Muscle layer of colon (tissue), 2 donors: ENCODE measurements around the gene TTC38.

Experiments used
- H3K27ac ChIP-seq: one replicate; pipeline ENCODE4 v1.7.0; 2013; ENCODE audit warnings: low read depth, mild to moderate bottlenecking, low read length, moderate library complexity
- H3K27me3 ChIP-seq, 2 donors: one replicate each; pipeline ENCODE4 v1.7.0; 2013; ENCODE audit warnings: low read length in 2 of 2, mild to moderate bottlenecking in 2 of 2; ENCODE audit not compliant: insufficient read depth in 2 of 2, control insufficient read depth in 1 of 2
- H3K36me3 ChIP-seq: one replicate; pipeline ENCODE4 v1.7.0; 2013; ENCODE audit warnings: mild to moderate bottlenecking, low read length; ENCODE audit not compliant: insufficient read depth
- H3K4me1 ChIP-seq: one replicate; pipeline ENCODE4 v1.7.0; 2013; ENCODE audit warnings: mild to moderate bottlenecking, low read length; ENCODE audit not compliant: insufficient read depth
- H3K4me3 ChIP-seq, 2 donors: one replicate each; pipeline ENCODE4 v1.7.0; 2013; ENCODE audit warnings: low read length in 2 of 2, low read depth in 1 of 2, mild to moderate bottlenecking in 1 of 2, moderate library complexity in 1 of 2
- H3K9ac ChIP-seq: one replicate; pipeline ENCODE4 v1.7.0; 2013; ENCODE audit warnings: low read length
- H3K9me3 ChIP-seq: one replicate; pipeline ENCODE4 v1.7.0; 2013; ENCODE audit warnings: mild to moderate bottlenecking, low read length
- donor health status: abdominal sarcoma.
- donor health status: Adenocarcinoma of cecum.

TTC38 gene

GRCh38 chr22:46323162-46323561 is 55.4 kb downstream of the TTC38 start:
- no peaks in the 10 kb centered on the region for H3K4me1 ChIP-seq
- H3K9me3 ChIP-seq, result no peaks in the 10 kb centered on the region
- H3K27ac ChIP-seq, result no peak overlapping the region
- H3K4me3 ChIP-seq, result no peak overlapping the region
- H3K36me3 ChIP-seq, result no peaks in the 10 kb centered on the region
- H3K9ac ChIP-seq, result no peak overlapping the region
- H3K27me3 ChIP-seq, result no peaks in the 10 kb centered on the region

DNA sequence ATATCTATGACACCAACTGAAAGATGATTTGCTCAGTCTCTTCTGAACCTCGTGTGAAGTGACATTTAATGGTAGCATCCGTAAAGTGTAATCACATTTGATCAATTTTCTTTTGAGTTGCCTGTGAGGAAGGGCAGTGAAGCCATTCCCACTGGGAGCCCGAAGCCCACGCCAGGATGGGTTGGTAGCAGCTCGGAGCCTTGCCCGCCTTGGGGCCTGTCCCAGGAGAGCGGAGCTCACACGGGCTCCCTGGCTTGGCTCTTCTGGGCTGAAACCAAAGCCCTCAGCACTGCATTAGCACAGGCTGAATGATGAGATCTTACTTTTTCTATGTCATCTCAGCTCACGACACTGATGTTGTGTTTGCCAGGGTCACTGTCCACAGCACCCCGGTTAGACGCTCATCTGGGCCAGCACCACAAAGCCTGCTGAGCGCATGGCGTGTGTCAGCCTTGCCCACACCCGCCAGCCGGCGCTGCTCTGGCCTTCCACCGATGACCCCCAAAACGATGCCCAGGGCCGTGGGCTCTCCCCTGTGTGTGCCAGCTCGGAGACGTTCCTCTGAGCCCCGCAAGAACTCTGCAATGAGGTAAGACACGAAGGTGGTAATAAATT is 58.4 kb downstream of the TTC38 start:
- Histone ChIP-seq H3K9ac (no peak overlapping the region), H3K27ac (no peak overlapping the region), H3K27me3 (no peaks in the 10 kb centered on the region), H3K36me3 (no peaks in the 10 kb centered on the region), H3K4me1 (no peaks in the 10 kb centered on the region), H3K9me3 (no peaks in the 10 kb centered on the region), H3K4me3 (no peak overlapping the region)

GRCh38 chr22:46327691-46328465 is 60.1 kb downstream of the TTC38 start:
- Histone ChIP-seq H3K27ac (no peak overlapping the region), H3K4me1 (no peaks in the 10 kb centered on the region), H3K4me3 (no peak overlapping the region), H3K27me3 (no peaks in the 10 kb centered on the region), H3K9me3 (no peaks in the 10 kb centered on the region), H3K9ac (no peak overlapping the region), H3K36me3 (no peaks in the 10 kb centered on the region)

DNA sequence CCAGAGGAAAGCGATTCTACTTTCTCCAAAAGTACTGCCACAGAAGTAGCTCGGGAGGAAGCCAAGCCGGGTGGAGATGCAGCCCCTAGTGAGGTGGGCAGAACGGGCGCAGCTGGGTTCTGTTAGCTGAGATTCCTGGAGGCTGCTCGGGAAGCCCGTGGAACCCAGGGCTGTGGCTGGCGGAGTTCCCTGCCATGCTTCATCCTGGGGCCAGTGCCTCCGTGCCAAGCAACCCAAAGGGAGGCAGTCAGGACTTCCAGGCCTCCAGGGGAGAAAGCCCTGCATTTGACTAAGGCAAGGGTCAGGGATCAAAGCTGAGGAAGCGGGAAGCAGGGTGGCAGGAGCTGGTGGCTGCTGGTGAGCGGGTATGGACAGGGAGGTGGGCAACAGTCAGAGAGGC is 61.0 kb downstream of the TTC38 start:
- H3K9me3 ChIP-seq, result no peaks in the 10 kb centered on the region

GRCh38 chr22:46329616-46330015 is 61.8 kb downstream of the TTC38 start:
- H3K27ac ChIP-seq, result no peak overlapping the region
- no peaks in the 10 kb centered on the region for H3K4me1 ChIP-seq
- H3K4me3 ChIP-seq, result no peak overlapping the region
- no peaks in the 10 kb centered on the region for H3K9me3 ChIP-seq
- H3K9ac ChIP-seq, result no peak overlapping the region
- no peaks in the 10 kb centered on the region for H3K27me3 ChIP-seq
- no peaks in the 10 kb centered on the region for H3K36me3 ChIP-seq

More for the DNA sequence above, 61.0 kb downstream of the TTC38 start:
- no peak overlapping the region for H3K27ac ChIP-seq
- no peaks in the 10 kb centered on the region for H3K4me1 ChIP-seq
- H3K4me3 ChIP-seq, result no peak overlapping the region
- no peaks in the 10 kb centered on the region for H3K27me3 ChIP-seq
- no peak overlapping the region for H3K9ac ChIP-seq
- no peaks in the 10 kb centered on the region for H3K36me3 ChIP-seq

DNA sequence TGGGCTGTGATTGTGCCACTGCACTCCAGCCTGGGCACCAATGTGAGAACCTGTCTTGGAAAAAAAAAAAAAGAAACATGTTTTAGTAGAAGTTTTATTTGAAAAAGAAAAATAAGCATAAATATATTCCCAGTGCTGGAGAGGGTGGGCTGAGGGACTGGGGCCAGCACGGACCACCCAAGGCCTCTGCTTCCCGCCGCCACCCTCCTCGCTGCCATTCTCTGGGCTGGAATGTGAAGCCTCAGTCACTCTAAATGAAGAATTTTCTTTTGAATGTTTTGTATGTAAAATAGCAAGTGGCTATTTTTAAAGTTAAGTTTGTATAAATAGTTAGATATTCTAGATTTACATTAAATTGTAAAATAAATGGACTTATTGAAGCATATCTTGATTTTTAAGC is 62.6 kb downstream of the TTC38 start:
- no peaks in the 10 kb centered on the region for H3K36me3 ChIP-seq
- H3K4me3 ChIP-seq, result no peak overlapping the region
- no peak overlapping the region for H3K27ac ChIP-seq
- no peaks in the 10 kb centered on the region for H3K27me3 ChIP-seq
- H3K9me3 ChIP-seq, result no peaks in the 10 kb centered on the region
- H3K4me1 ChIP-seq, result no peaks in the 10 kb centered on the region
- no peak overlapping the region for H3K9ac ChIP-seq

DNA sequence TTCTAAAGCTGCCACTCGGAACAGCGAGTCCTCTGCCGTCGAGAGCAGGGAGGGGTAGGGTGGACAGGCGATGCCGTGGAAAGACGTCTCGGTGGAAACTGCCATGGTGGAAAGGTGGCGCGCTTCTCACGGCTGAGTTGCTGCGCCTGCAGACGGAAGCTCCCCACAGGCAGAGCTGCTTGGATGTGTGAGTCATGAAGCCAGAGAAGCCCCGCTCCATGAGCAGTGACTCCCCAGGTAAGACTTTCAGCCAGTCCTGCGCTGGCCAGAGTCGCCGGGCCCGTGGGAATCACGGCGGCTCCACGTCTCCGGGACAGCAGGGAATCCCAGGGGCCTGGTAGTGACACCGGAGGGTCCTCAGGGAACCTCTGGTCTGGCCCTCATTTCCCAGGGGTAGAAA is 63.7 kb downstream of the TTC38 start:
- Histone ChIP-seq H3K9me3 (no peaks in the 10 kb centered on the region), H3K9ac (no peak overlapping the region), H3K36me3 (no peaks in the 10 kb centered on the region)

GRCh38 chr22:46335201-46336118 is 67.7 kb downstream of the TTC38 start, which contains the start of gene TRMU:
Gene TRMU, plus strand, starts transcription at chr22:46335714. Its CDS starts 51 bp downstream, at chr22:46335765.
- peak within 1 kb of the TSS; percentile 95 to 97 for H3K4me3 ChIP-seq
- H3K36me3 ChIP-seq, result peaks cover 23% of the 10 kb centered on the region
- peak within 1 kb of the TSS; percentile 55 for H3K9ac ChIP-seq
- H3K27ac ChIP-seq, result peak within 1 kb of the TSS; percentile 82
- H3K4me1 ChIP-seq, result peaks cover 13% of the 10 kb centered on the region
- H3K27me3 ChIP-seq, result no peaks in the 10 kb centered on the region
- H3K9me3 ChIP-seq, result no peaks in the 10 kb centered on the region

More for the DNA sequence above, 63.7 kb downstream of the TTC38 start:
- Histone ChIP-seq H3K4me3 (no peak overlapping the region), H3K27ac (no peak overlapping the region), H3K4me1 (peaks cover 3% of the 10 kb centered on the region), H3K27me3 (no peaks in the 10 kb centered on the region)

GRCh38 chr22:46336119-46337078 is 68.6 kb downstream of the TTC38 start:
- H3K4me1 ChIP-seq, result peaks cover 13% of the 10 kb centered on the region
- H3K4me3 ChIP-seq, result peak overlapping the region; percentile 95 to 97
- no peaks in the 10 kb centered on the region for H3K9me3 ChIP-seq
- H3K27ac ChIP-seq, result peak overlapping the region; percentile 82
- H3K9ac ChIP-seq, result peak overlapping the region; percentile 55
- no peaks in the 10 kb centered on the region for H3K27me3 ChIP-seq
- H3K36me3 ChIP-seq, result peaks cover 30% of the 10 kb centered on the region

DNA sequence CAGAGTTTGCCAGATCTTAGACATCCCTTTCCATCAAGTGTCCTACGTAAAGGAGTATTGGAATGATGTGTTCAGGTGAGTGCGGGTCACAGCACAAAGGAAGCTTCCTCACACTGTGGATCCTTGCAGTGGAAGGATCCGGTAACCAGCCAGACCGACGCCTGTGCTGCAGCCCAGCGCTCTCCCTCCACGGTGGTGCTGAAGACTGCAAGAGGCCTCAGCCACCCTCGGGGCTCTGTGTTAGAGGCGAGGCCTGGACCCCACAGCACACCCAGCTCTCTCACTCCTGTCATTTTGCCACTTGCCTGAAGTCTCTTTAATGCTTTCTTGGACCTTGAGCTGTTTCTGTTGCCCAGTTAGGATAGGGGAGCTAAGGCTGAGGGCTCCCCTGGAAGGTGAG is 70.1 kb downstream of the TTC38 start:
- no peaks in the 10 kb centered on the region for H3K27me3 ChIP-seq
- H3K4me1 ChIP-seq, result peaks cover 13% of the 10 kb centered on the region
- no peak overlapping the region for H3K4me3 ChIP-seq
- no peak overlapping the region for H3K9ac ChIP-seq
- peaks cover 31% of the 10 kb centered on the region for H3K36me3 ChIP-seq
- H3K9me3 ChIP-seq, result no peaks in the 10 kb centered on the region
- H3K27ac ChIP-seq, result no peak overlapping the region
